ENCODE measurements around the gene SMCHD1.

The SMCHD1 gene

DNA sequence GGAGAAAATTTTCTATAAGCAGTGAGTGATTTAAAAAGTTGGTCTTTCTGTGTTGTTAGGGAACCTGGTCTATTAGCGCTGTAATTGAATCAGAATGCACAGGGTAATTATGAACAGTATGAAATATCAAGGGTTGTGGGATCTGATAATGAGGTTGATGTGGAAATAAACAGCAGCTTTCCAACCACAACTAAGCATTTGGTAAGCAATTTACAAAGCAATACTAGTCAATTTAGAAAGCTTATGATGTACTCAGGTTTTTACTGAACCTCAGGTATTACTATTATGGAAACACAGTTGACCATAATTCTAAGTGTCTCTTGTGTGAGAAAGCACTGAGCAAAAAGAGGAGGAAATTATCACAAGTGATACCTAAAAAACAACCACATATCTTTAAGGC lies 11.0 kb upstream of the SMCHD1 start:
- Histone ChIP-seq H3K9me3 (ENCODE audit: insufficient read depth, low read length, severe bottlenecking) (no peaks in the 10 kb centered on the region), H4K20me1 (ENCODE audit: insufficient read depth, low read length) (no peaks in the 10 kb centered on the region), H3K27me3 (ENCODE audit: insufficient read depth, low read length, poor library complexity) (no peaks in the 10 kb centered on the region), H3K4me2 (ENCODE audit: insufficient read depth, low read length) (no peak overlapping the region), H3K9ac (ENCODE audit: low read depth, low read length) (no peak overlapping the region), H3K36me3 (ENCODE audit: insufficient read depth, low read length) (no peaks in the 10 kb centered on the region), H3K79me2 (ENCODE audit: insufficient read depth, low read length) (no peaks in the 10 kb centered on the region), H2AFZ (ENCODE audit: low read depth, low read length) (no peak overlapping the region), H3K27ac (ENCODE audit: low read length) (no peak overlapping the region), H3K4me1 (ENCODE audit: insufficient read depth, low read length) (peaks cover 19% of the 10 kb centered on the region), H3K4me3 (ENCODE audit: low read depth in 1 of 2, low read length in 2 of 2) (no peak overlapping the region)
- TF ChIP-seq EZH2 (IDR thresholded peaks at IDR 0.05; ENCODE audit: borderline replicate concordance, low read depth, low read length, severe bottlenecking): no peak
- TF ChIP-seq, protein P1, sequence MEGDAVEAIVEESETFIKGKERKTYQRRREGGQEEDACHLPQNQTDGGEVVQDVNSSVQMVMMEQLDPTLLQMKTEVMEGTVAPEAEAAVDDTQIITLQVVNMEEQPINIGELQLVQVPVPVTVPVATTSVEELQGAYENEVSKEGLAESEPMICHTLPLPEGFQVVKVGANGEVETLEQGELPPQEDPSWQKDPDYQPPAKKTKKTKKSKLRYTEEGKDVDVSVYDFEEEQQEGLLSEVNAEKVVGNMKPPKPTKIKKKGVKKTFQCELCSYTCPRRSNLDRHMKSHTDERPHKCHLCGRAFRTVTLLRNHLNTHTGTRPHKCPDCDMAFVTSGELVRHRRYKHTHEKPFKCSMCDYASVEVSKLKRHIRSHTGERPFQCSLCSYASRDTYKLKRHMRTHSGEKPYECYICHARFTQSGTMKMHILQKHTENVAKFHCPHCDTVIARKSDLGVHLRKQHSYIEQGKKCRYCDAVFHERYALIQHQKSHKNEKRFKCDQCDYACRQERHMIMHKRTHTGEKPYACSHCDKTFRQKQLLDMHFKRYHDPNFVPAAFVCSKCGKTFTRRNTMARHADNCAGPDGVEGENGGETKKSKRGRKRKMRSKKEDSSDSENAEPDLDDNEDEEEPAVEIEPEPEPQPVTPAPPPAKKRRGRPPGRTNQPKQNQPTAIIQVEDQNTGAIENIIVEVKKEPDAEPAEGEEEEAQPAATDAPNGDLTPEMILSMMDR (IDR thresholded peaks at IDR 0.05; ENCODE audit: borderline replicate concordance, extremely low read depth, low read length, poor library complexity, severe bottlenecking): no peak
- ATAC-seq (ENCODE audit: insufficient read depth, low read depth): no peak
- no peak for DNase-seq

DNA sequence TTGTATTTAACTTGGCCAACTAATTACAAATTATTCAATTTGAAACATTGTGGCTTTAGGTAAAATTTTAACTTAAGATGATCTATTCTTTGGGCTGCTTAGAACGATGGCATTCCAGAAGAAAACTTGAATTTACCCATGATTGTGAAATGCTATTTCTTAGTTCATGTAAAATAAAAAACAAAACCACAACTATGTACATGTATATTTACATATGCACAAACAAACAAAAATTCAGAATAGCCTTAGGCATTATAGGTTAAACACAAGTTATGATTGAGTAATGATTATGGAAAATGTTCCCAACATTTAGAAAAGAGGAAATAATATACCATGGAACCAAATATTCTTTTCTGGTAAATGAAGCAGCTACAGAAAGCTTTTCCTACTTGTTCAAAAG lies 3.5 kb upstream of the SMCHD1 start:
- TF ChIP-seq EZH2 (IDR thresholded peaks at IDR 0.05; ENCODE audit: borderline replicate concordance, low read depth, low read length, severe bottlenecking): no peak
- TF ChIP-seq, protein P1 (IDR thresholded peaks at IDR 0.05; ENCODE audit: borderline replicate concordance, extremely low read depth, low read length, poor library complexity, severe bottlenecking): no peak
- no peak overlapping the region for H3K4me2 ChIP-seq (ENCODE audit: insufficient read depth, low read length)
- no peak overlapping the region for H3K9ac ChIP-seq (ENCODE audit: low read depth, low read length)
- peaks cover 9% of the 10 kb centered on the region; the same call in 1 of the 2 replicates for H4K20me1 ChIP-seq (ENCODE audit: insufficient read depth, low read length)
- DNase-seq (no peak), ATAC-seq (ENCODE audit: insufficient read depth, low read depth) (no peak)
- peaks cover 11% of the 10 kb centered on the region for H3K4me1 ChIP-seq (ENCODE audit: insufficient read depth, low read length)
- no peak overlapping the region for H3K4me3 ChIP-seq (ENCODE audit: low read depth in 1 of 2, low read length in 2 of 2)
- H3K36me3 ChIP-seq (ENCODE audit: insufficient read depth, low read length): peaks cover 5% of the 10 kb centered on the region; the same call in 1 of the 2 replicates
- no peaks in the 10 kb centered on the region for H3K27me3 ChIP-seq (ENCODE audit: insufficient read depth, low read length, poor library complexity)
- no peak overlapping the region for H2AFZ ChIP-seq (ENCODE audit: low read depth, low read length)
- H3K27ac ChIP-seq (ENCODE audit: low read length): no peak overlapping the region
- no peaks in the 10 kb centered on the region for H3K9me3 ChIP-seq (ENCODE audit: insufficient read depth, low read length, severe bottlenecking)
- peaks cover 14% of the 10 kb centered on the region for H3K79me2 ChIP-seq (ENCODE audit: insufficient read depth, low read length)

DNA sequence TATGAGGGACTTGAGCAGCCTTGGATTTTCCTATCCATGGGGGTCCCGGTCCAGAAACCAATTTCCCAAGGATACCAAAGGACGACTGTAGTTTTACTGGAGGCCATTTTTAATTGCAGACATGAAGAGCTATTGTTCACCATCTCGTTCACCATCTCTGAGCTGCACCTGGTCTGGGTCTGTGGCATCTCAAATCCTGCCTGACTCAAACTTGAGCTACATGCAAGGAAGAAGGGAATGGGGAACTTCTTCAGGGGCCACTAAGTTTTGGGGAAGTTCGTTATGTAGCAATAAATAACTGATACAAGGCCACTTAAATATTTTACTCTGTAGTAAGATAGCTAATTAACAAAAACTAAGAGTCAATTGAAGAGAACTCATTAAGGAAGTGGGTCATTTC lies 2.1 kb upstream of the SMCHD1 start:
- DNase-seq: no peak
- H3K4me2 ChIP-seq (ENCODE audit: insufficient read depth, low read length): no peak overlapping the region

More for the DNA sequence above, 2.1 kb upstream of the SMCHD1 start:
- ATAC-seq (ENCODE audit: insufficient read depth, low read depth): no peak
- H3K4me3 ChIP-seq (ENCODE audit: low read depth in 1 of 2, low read length in 2 of 2): no peak overlapping the region
- H3K9me3 ChIP-seq (ENCODE audit: insufficient read depth, low read length, severe bottlenecking): no peaks in the 10 kb centered on the region
- no peaks in the 10 kb centered on the region for H3K27me3 ChIP-seq (ENCODE audit: insufficient read depth, low read length, poor library complexity)
- H4K20me1 ChIP-seq (ENCODE audit: insufficient read depth, low read length): peaks cover 24% of the 10 kb centered on the region
- peaks cover 26% of the 10 kb centered on the region for H3K4me1 ChIP-seq (ENCODE audit: insufficient read depth, low read length)
- H3K27ac ChIP-seq (ENCODE audit: low read length): no peak overlapping the region
- H2AFZ ChIP-seq (ENCODE audit: low read depth, low read length): no peak overlapping the region
- H3K36me3 ChIP-seq (ENCODE audit: insufficient read depth, low read length): peaks cover 12% of the 10 kb centered on the region; the same call in 1 of the 2 replicates
- peaks cover 29% of the 10 kb centered on the region for H3K79me2 ChIP-seq (ENCODE audit: insufficient read depth, low read length)
- TF ChIP-seq, protein P1 (IDR thresholded peaks at IDR 0.05; ENCODE audit: borderline replicate concordance, extremely low read depth, low read length, poor library complexity, severe bottlenecking): no peak
- no peak for TF ChIP-seq EZH2 (IDR thresholded peaks at IDR 0.05; ENCODE audit: borderline replicate concordance, low read depth, low read length, severe bottlenecking)
- no peak overlapping the region for H3K9ac ChIP-seq (ENCODE audit: low read depth, low read length)

Data from DND-41 (cell line).